Cardiac muscle cell (in vitro differentiated cells and primary cell): ENCODE data around the gene KTI12. TPM values are rescaled to one million over a fixed set of nuclear protein-coding genes. Genes with fewer than 3 reads are reported as not detected.
"Not testable (repeated sequence)": the region's sequence is repeated elsewhere in the genome, so short reads cannot be mapped to it uniquely, and the experiment has no call there.

Experiments used
- DNase-seq, 2 donors: peaks; one replicate each; pipeline versions ENCODE4 v3.0.0 to v3.0.0-alpha.2; 2010 to 2017; ENCODE audit warnings: low read depth in 1 of 2, low spot score in 1 of 2
- H3K27ac ChIP-seq: fragments of 200-600 bp; sonication (generic); 2 replicates; pipeline ENCODE4 v1.5.1; 2016
- H3K27me3 ChIP-seq: fragments of 200-600 bp; sonication (generic); 2 replicates; pipeline ENCODE4 v1.6.0; 2016; ENCODE audit warnings: control low read depth
- H3K36me3 ChIP-seq: fragments of 200-600 bp; sonication (generic); 2 replicates; pipeline ENCODE4 v1.5.1; 2016; ENCODE audit warnings: control low read depth
- H3K4me1 ChIP-seq: fragments of 200-600 bp; sonication (generic); 2 replicates; pipeline ENCODE4 v1.8.1; 2017; ENCODE audit warnings: low read depth, mild to moderate bottlenecking, mixed run types
- H3K4me3 ChIP-seq: fragments of 200-600 bp; sonication (generic); 2 replicates; pipeline ENCODE4 v1.5.1; 2016; ENCODE audit warnings: mild to moderate bottlenecking
- H3K9me3 ChIP-seq: fragments of 200-600 bp; sonication (generic); 2 replicates; pipeline ENCODE4 v1.5.1; 2017; ENCODE audit warnings: low read depth, mild to moderate bottlenecking, control low read depth
- CTCF ChIP-seq: IDR thresholded peaks from 2 replicates; pipeline ENCODE4 v1.5.1; 2012; ENCODE audit warnings: low read depth, mild to moderate bottlenecking, low read length
- polyA plus RNA-seq: library from polyadenylated mRNA; unstranded; fragments of >200 nt; fragmentation: Nextera tagmentation; extraction: Ambion mirVana; gene quantifications from 2 replicates; pipeline ENCODE4 v1.2.1, GENCODE V29; 2016
- total RNA-seq: library from RNA; depleted of rRNA; stranded (reverse); fragments of >200 nt; gene quantifications from 2 replicates; pipeline ENCODE4 v1.2.3, GENCODE V29; 2016

KTI12 gene
- total and polyA plus RNA-seq, 2 experiments from 2014 or later, result 6.6 to 11.9 TPM

GRCh38 chr1:52032785-52033131, 852 bp downstream of the KTI12 start:
- Histone ChIP-seq H3K4me3 (peak overlapping the region; percentile 81), H3K27me3 (no peaks in the 10 kb centered on the region), H3K4me1 (peaks cover 13% of the 10 kb centered on the region), H3K36me3 (no peaks in the 10 kb centered on the region), H3K27ac (peak overlapping the region; percentile 79), H3K9me3 (no peaks in the 10 kb centered on the region)
- no peak for TF ChIP-seq CTCF
- peak; percentile 9 to 74 for DNase-seq

GRCh38 chr1:52032124-52032784, 1.4 kb downstream of the KTI12 start:
- H3K27me3 ChIP-seq, result no peaks in the 10 kb centered on the region
- peak overlapping the region; percentile 81 for H3K4me3 ChIP-seq
- no peaks in the 10 kb centered on the region for H3K9me3 ChIP-seq
- peaks cover 13% of the 10 kb centered on the region for H3K4me1 ChIP-seq
- no peak for DNase-seq
- TF ChIP-seq CTCF, result no peak
- H3K36me3 ChIP-seq, result peaks cover 3% of the 10 kb centered on the region
- H3K27ac ChIP-seq, result no peak overlapping the region

- DNase-seq, H3K9me3 ChIP-seq, H3K27me3 ChIP-seq, H3K27ac ChIP-seq, H3K4me3 ChIP-seq: not testable (repeated sequence)
- Histone ChIP-seq H3K36me3 (peaks cover 13% of the 10 kb centered on the region), H3K4me1 (peaks cover 13% of the 10 kb centered on the region)
Measured at GRCh38 chr1:52028839-52029238, 4.8 kb downstream of the KTI12 start.

- H3K9me3 ChIP-seq, result no peaks in the 10 kb centered on the region
- no peak for DNase-seq
- peaks cover 13% of the 10 kb centered on the region for H3K4me1 ChIP-seq
- H3K27me3 ChIP-seq, result no peaks in the 10 kb centered on the region
- peaks cover 17% of the 10 kb centered on the region for H3K36me3 ChIP-seq
- no peak overlapping the region for H3K4me3 ChIP-seq
- H3K27ac ChIP-seq, result no peak overlapping the region
- TF ChIP-seq CTCF, result no peak
Measured at GRCh38 chr1:52028328-52028727, 5.3 kb downstream of the KTI12 start.

- Histone ChIP-seq H3K4me1 (no peaks in the 10 kb centered on the region), H3K27me3 (no peaks in the 10 kb centered on the region), H3K36me3 (peaks cover 26% of the 10 kb centered on the region), H3K9me3 (no peaks in the 10 kb centered on the region), H3K4me3 (no peak overlapping the region), H3K27ac (no peak overlapping the region)
- no peak for TF ChIP-seq CTCF
- DNase-seq, result no peak
Measured at GRCh38 chr1:52026278-52026677, 7.3 kb downstream of the KTI12 start.

GRCh38 chr1:52022133-52022532, 11.5 kb downstream of the KTI12 start:
- H3K9me3 ChIP-seq, result no peaks in the 10 kb centered on the region
- H3K36me3 ChIP-seq, result peaks cover 27% of the 10 kb centered on the region
- H3K4me1 ChIP-seq, result no peaks in the 10 kb centered on the region
- no peak overlapping the region for H3K27ac ChIP-seq
- TF ChIP-seq CTCF, result no peak
- H3K27me3 ChIP-seq, result no peaks in the 10 kb centered on the region
- DNase-seq, result no peak
- no peak overlapping the region for H3K4me3 ChIP-seq
